H1 (cell line): ENCODE measurements around the gene BANF1. TPM values are rescaled to one million over a fixed set of nuclear protein-coding genes. Genes with fewer than 3 reads are reported as not detected.
A peak's percentile ranks its signal among the peaks of the same experiment; 100 is the strongest.

Source experiments
- ASH2L ChIP-seq: fragments of 200-600, 300-600 bp; sonication (generic); IDR thresholded peaks from one replicate; pipeline ENCODE4 v1.7.1; 2017; ENCODE audit warnings: low read length
- CBX8 ChIP-seq: fragments of 300-800, 300-1000 bp; sonication (generic); IDR thresholded peaks from 2 replicates; pipeline ENCODE4 v1.7.1; 2016; ENCODE audit warnings: low read depth, low read length, borderline replicate concordance
- FOSL1 ChIP-seq: IDR thresholded peaks from 2 replicates; pipeline ENCODE4 v1.6.1; 2011; ENCODE audit warnings: mild to moderate bottlenecking, low read depth, low read length, moderate library complexity; ENCODE audit not compliant: insufficient read depth
- GTF2F1 ChIP-seq: IDR thresholded peaks from 2 replicates; pipeline ENCODE4 v1.6.1; 2012; ENCODE audit warnings: low read depth, low read length, improper control_type of control experiment, borderline replicate concordance
- KDM4A ChIP-seq: IDR thresholded peaks from one replicate; pipeline ENCODE4 v1.7.1; 2012; ENCODE audit warnings: low read depth, mild to moderate bottlenecking, moderate library complexity, low read length, inconsistent platforms; ENCODE audit not compliant: severe bottlenecking
- PHF8 ChIP-seq: fragments of 200-600 bp; sonication (generic); conservative IDR thresholded peaks from 2 replicates; pipeline ENCODE4 v1.7.1; 2012; ENCODE audit warnings: low read depth, mild to moderate bottlenecking, inconsistent platforms, low read length, moderate library complexity
- RFX5 ChIP-seq: IDR thresholded peaks from 2 replicates; pipeline ENCODE4 v1.6.1; 2011; ENCODE audit warnings: low read depth, low read length, improper control_type of control experiment, borderline replicate concordance
- RXRA ChIP-seq: IDR thresholded peaks from 2 replicates; pipeline ENCODE4 v1.6.1; 2011; ENCODE audit warnings: low read depth, mild to moderate bottlenecking, low read length, moderate library complexity; ENCODE audit not compliant: insufficient read depth
- SIRT6 ChIP-seq: IDR thresholded peaks from one replicate; pipeline ENCODE4 v1.7.1; 2012; ENCODE audit warnings: low read length, inconsistent platforms
- TBP ChIP-seq: IDR thresholded peaks from 2 replicates; pipeline ENCODE4 v1.6.1; 2011; ENCODE audit warnings: low read depth, low read length, improper control_type of control experiment
- polyA plus RNA-seq, 7 experiments: library from polyadenylated mRNA; depleted of rRNA in 3 of 7; stranded (reverse) in 5 of 7; unstranded in 2 of 7; fragments of >200 nt in 5 of 7; fragments of 200-250 nt in 2 of 7; gene quantifications; 1 replicate in 5 of 7; 2 replicates in 1 of 7; 4 replicates in 1 of 7; pipeline versions ENCODE4 v1.2.1 to v1.2.3, GENCODE V29; 2011 to 2013; ENCODE audit warnings: missing spikeins in 2 of 7, mixed read lengths in 2 of 7
- total RNA-seq: library from RNA; stranded (reverse); fragmentation: NEBNext Ultra II Directional; extraction: Animal tissue kit (Norgen Biotek cat#: 25700); gene quantifications from 2 replicates; pipeline ENCODE4 v1.2.1, GENCODE V29; 2021
- TF ChIP-seq, protein P1 (sequence below): IDR thresholded peaks from 2 replicates; pipeline ENCODE4 v1.6.1; 2012; ENCODE audit warnings: inconsistent platforms
- TF ChIP-seq, protein P2 (sequence below), 3 experiments: IDR thresholded peaks; 1 replicate in 2 of 3; 2 replicates in 1 of 3; pipeline versions ENCODE4 v1.5.1 to v1.6.1; 2011; ENCODE audit warnings: low read length in 3 of 3, mild to moderate bottlenecking in 3 of 3, inconsistent platforms in 2 of 3, low read depth in 1 of 3, moderate library complexity in 1 of 3; ENCODE audit not compliant: insufficient read depth in 1 of 3; ENCODE audit errors: control extremely low read depth in 1 of 3
- TF ChIP-seq, protein P3 (sequence below): IDR thresholded peaks from 2 replicates; pipeline ENCODE4 v1.6.1; 2012; ENCODE audit warnings: low read length, inconsistent platforms
- TF ChIP-seq, protein P4 (sequence below): IDR thresholded peaks from 2 replicates; pipeline ENCODE4 v1.6.1; 2012; ENCODE audit warnings: inconsistent platforms

Gene BANF1
- total and polyA plus RNA-seq, 2 of the 8 experiments (the other 6 are each of a cell fraction or from before 2014, with no cell fraction given) = 330 to 467 TPM

DNA sequence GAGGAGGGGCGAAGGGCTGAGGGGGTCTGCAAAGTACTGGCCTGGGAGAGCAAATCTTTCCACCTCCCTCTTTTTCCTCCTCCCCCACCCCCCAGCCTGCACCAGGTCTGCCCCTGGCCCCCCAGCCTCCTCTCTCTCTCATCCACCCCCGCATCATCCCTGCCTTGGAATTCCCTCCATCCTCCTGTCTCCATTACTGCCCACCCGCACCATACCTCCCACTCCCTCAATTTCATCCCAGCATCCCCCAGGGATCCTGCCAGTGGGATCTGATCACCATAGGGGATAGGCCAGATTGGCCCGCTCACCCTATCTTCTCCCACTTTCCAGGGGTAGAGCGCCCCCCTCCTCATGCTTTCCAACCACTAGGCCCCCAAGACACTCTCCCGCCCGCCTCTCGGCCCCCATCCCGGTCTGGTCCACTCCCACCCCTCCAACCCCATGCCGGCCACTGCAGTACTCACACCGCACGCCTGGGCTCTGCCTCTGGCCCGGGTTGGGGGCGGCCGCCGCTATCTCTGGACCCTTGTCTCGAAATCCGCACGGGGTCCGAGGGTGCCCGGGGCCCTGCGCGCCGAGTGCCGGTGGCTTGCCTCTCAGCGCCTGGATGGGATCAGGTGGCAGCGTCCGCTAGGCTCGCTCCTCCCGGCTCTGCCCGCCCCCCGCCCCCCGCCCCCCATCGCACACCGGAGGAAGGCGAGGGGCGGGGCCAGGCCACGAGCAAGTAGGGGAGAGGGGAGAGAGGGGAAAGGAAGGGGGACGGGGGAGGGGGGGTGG lies 46.4 kb downstream of the BANF1 start, which contains the start of gene GAL3ST3 (continued):
- TF ChIP-seq, protein P1, sequence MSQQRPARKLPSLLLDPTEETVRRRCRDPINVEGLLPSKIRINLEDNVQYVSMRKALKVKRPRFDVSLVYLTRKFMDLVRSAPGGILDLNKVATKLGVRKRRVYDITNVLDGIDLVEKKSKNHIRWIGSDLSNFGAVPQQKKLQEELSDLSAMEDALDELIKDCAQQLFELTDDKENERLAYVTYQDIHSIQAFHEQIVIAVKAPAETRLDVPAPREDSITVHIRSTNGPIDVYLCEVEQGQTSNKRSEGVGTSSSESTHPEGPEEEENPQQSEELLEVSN = no peak
- TF ChIP-seq, protein P2, sequence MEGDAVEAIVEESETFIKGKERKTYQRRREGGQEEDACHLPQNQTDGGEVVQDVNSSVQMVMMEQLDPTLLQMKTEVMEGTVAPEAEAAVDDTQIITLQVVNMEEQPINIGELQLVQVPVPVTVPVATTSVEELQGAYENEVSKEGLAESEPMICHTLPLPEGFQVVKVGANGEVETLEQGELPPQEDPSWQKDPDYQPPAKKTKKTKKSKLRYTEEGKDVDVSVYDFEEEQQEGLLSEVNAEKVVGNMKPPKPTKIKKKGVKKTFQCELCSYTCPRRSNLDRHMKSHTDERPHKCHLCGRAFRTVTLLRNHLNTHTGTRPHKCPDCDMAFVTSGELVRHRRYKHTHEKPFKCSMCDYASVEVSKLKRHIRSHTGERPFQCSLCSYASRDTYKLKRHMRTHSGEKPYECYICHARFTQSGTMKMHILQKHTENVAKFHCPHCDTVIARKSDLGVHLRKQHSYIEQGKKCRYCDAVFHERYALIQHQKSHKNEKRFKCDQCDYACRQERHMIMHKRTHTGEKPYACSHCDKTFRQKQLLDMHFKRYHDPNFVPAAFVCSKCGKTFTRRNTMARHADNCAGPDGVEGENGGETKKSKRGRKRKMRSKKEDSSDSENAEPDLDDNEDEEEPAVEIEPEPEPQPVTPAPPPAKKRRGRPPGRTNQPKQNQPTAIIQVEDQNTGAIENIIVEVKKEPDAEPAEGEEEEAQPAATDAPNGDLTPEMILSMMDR (IDR thresholded peaks at IDR 0.05; ENCODE audit: control extremely low read depth in 1 of 3, insufficient read depth in 1 of 3, low read depth in 1 of 3, low read length in 3 of 3) = no peak
- peak; percentile 72 for TF ChIP-seq KDM4A
- TF ChIP-seq TBP = 0 out of 2 replicates have a peak, but pooled peaks have one; percentile 28
- no peak for TF ChIP-seq RFX5
- TF ChIP-seq RXRA = no peak
- TF ChIP-seq FOSL1 = no peak
- TF ChIP-seq, protein P3, sequence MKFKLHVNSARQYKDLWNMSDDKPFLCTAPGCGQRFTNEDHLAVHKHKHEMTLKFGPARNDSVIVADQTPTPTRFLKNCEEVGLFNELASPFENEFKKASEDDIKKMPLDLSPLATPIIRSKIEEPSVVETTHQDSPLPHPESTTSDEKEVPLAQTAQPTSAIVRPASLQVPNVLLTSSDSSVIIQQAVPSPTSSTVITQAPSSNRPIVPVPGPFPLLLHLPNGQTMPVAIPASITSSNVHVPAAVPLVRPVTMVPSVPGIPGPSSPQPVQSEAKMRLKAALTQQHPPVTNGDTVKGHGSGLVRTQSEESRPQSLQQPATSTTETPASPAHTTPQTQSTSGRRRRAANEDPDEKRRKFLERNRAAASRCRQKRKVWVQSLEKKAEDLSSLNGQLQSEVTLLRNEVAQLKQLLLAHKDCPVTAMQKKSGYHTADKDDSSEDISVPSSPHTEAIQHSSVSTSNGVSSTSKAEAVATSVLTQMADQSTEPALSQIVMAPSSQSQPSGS = no peak
- TF ChIP-seq ASH2L = peak; percentile 66
- no peak for TF ChIP-seq CBX8
- TF ChIP-seq PHF8 = peak; percentile 48; the same call in 1 of the 2 replicates
- no peak for TF ChIP-seq SIRT6
- TF ChIP-seq, protein P4, sequence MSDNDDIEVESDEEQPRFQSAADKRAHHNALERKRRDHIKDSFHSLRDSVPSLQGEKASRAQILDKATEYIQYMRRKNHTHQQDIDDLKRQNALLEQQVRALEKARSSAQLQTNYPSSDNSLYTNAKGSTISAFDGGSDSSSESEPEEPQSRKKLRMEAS = peak; percentile 10; the same call in 1 of the 2 replicates
- no peak for TF ChIP-seq GTF2F1
